Natural killer cell (primary cell): ENCODE measurements around the gene CAMSAP1. TPM values are rescaled to one million over a fixed set of nuclear protein-coding genes. Genes with fewer than 3 reads are reported as not detected.
"Not testable (repeated sequence)": the region's sequence is repeated elsewhere in the genome, so short reads cannot be mapped to it uniquely, and the experiment has no call there.

Experiments
- ATAC-seq, 3 donors: fragments of 150-1000 bp in 2 of 3; fragments of 200-7000 bp in 1 of 3; cut with Tn5 transposase; 1 replicate in 1 of 3; 2 replicates in 2 of 3; pipeline ENCODE4 v1.10.0; 2021; ENCODE audit warnings: mild to moderate bottlenecking in 2 of 3, moderate library complexity in 2 of 3
- DNase-seq, 2 donors: peaks; one replicate each; pipeline versions ENCODE4 v3.0.0 to v3.0.0-alpha.2; 2013 to 2021; ENCODE audit warnings: mixed read lengths in 1 of 2
- H3K27ac ChIP-seq: one replicate; pipeline ENCODE4 v1.5.1; 2013; ENCODE audit warnings: mild to moderate bottlenecking, low read length
- H3K27me3 ChIP-seq: one replicate; pipeline ENCODE4 v1.6.1; 2013; ENCODE audit warnings: low read length; ENCODE audit not compliant: control insufficient read depth, insufficient read depth
- H3K36me3 ChIP-seq: one replicate; pipeline ENCODE4 v1.6.1; 2013; ENCODE audit warnings: low read length; ENCODE audit not compliant: control insufficient read depth, insufficient read depth
- H3K4me1 ChIP-seq: one replicate; pipeline ENCODE4 v1.6.1; 2013; ENCODE audit warnings: low read length; ENCODE audit not compliant: control insufficient read depth, insufficient read depth
- H3K4me3 ChIP-seq: one replicate; pipeline ENCODE4 v1.5.1; 2013; ENCODE audit warnings: low read length
- H3K9me3 ChIP-seq: one replicate; pipeline ENCODE4 v1.6.1; 2013; ENCODE audit warnings: low read length; ENCODE audit not compliant: control insufficient read depth, insufficient read depth
- H3K27ac Mint-ChIP-seq, 2 donors: one replicate each; pipeline ENCODE4 v1.8.0; 2022; ENCODE audit warnings: mild to moderate bottlenecking in 2 of 2, mixed read lengths in 2 of 2, moderate library complexity in 1 of 2
- H3K27me3 Mint-ChIP-seq, 2 donors: one replicate each; pipeline ENCODE4 v1.8.0; 2022; ENCODE audit warnings: low read depth in 2 of 2, mixed read lengths in 2 of 2
- H3K36me3 Mint-ChIP-seq: one replicate; pipeline ENCODE4 v1.8.0; 2022; ENCODE audit warnings: mixed read lengths
- H3K4me1 Mint-ChIP-seq, 2 donors: one replicate each; pipeline ENCODE4 v1.8.0; 2022; ENCODE audit warnings: mixed read lengths in 2 of 2
- H3K4me3 Mint-ChIP-seq: one replicate; pipeline ENCODE4 v1.8.0; 2022; ENCODE audit warnings: mild to moderate bottlenecking, moderate library complexity, mixed read lengths
- H3K9me3 Mint-ChIP-seq, 2 donors: one replicate each; pipeline ENCODE4 v1.8.0; 2022; ENCODE audit warnings: mixed read lengths in 2 of 2
- CTCF ChIP-seq: fragments of 200-600 bp; IDR thresholded peaks from one replicate; pipeline ENCODE4 v1.8.0; 2022; ENCODE audit warnings: antibody characterized with exemption
- WGBS: methylation state at CpG from one replicate; pipeline ENCODE4 v1.1.7; 2013; ENCODE audit warnings: missing lambda C conversion rate; ENCODE audit not compliant: insufficient coverage; 5-methylcytosine and 5-hydroxymethylcytosine counted together
- intact Hi-C: fragments of 100-400 bp; cut with micrococcal nuclease; formaldehyde crosslinking; loops from one replicate; pipeline ENCODE4 v1.14.2; 2022
- total RNA-seq, 4 donors: library from RNA; stranded (reverse); fragments of 120-200 nt in 1 of 4; gene quantifications; one replicate each; pipeline versions ENCODE4 v1.2.3 to v1.2.4, GENCODE V29; 2013 to 2022

CAMSAP1 gene
- total RNA-seq, 3 donors from 2014 or later (not counting 1 experiment from before 2014, with no cell fraction given): 25.9 to 33.5 (median 28.1) TPM

- Mint-ChIP-seq H3K27ac (no peak overlapping the region), H3K36me3 (peaks cover 21% of the 10 kb centered on the region), H3K4me1 (peaks cover 4 to 5% of the 10 kb centered on the region in 2 donors), H3K4me3 (no peak overlapping the region), H3K9me3 (no peaks in the 10 kb centered on the region), H3K27me3 (no peaks in the 10 kb centered on the region)
- no peak overlapping the region for H3K4me3 ChIP-seq
- no peaks in the 10 kb centered on the region for H3K9me3 ChIP-seq
- WGBS: 97% methylated on average over 11 of the region's 11 CpGs
- intact Hi-C loops: no loop called here
- no peak for ATAC-seq
- H3K4me1 ChIP-seq: no peaks in the 10 kb centered on the region
- no peak for TF ChIP-seq CTCF
- no peak overlapping the region for H3K27ac ChIP-seq
- H3K27me3 ChIP-seq: no peaks in the 10 kb centered on the region
- DNase-seq: no peak
- H3K36me3 ChIP-seq: peaks cover 50% of the 10 kb centered on the region
These were observed 41.1 kb upstream of the CAMSAP1 start for GRCh38 chr9:135948446-135948845.

GRCh38 chr9:135947582-135947981 is 40.2 kb upstream of the CAMSAP1 start:
- no peak overlapping the region for H3K27ac ChIP-seq
- peaks cover 21% of the 10 kb centered on the region for H3K36me3 Mint-ChIP-seq
- no peaks in the 10 kb centered on the region for H3K27me3 ChIP-seq
- H3K4me1 ChIP-seq: no peaks in the 10 kb centered on the region
- peaks cover 4 to 5% of the 10 kb centered on the region in 2 donors for H3K4me1 Mint-ChIP-seq
- no peaks in the 10 kb centered on the region for H3K9me3 Mint-ChIP-seq
- peaks cover 47% of the 10 kb centered on the region for H3K36me3 ChIP-seq
- ATAC-seq (no peak), DNase-seq (no peak)
- no peak for TF ChIP-seq CTCF
- no peak overlapping the region for H3K27ac Mint-ChIP-seq
- no peak overlapping the region for H3K4me3 Mint-ChIP-seq
- no peak overlapping the region for H3K4me3 ChIP-seq
- H3K27me3 Mint-ChIP-seq: no peaks in the 10 kb centered on the region
- no peaks in the 10 kb centered on the region for H3K9me3 ChIP-seq
- WGBS: 97% methylated on average over 16 of the region's 18 CpGs
- intact Hi-C loops: no loop called here

- H3K27me3 Mint-ChIP-seq, H3K4me3 ChIP-seq, DNase-seq, H3K9me3 ChIP-seq, H3K27me3 ChIP-seq, H3K4me1 Mint-ChIP-seq, intact Hi-C loops, H3K27ac Mint-ChIP-seq, ATAC-seq, H3K4me1 ChIP-seq, H3K27ac ChIP-seq, H3K9me3 Mint-ChIP-seq, H3K4me3 Mint-ChIP-seq: not testable (repeated sequence)
- H3K36me3 Mint-ChIP-seq: peaks cover 21% of the 10 kb centered on the region
- WGBS: 97% methylated on average over 19 of the region's 19 CpGs
- H3K36me3 ChIP-seq: peaks cover 44% of the 10 kb centered on the region
These were observed 39.8 kb upstream of the CAMSAP1 start for GRCh38 chr9:135947105-135947504.

- ATAC-seq (no peak), DNase-seq (no peak)
- Histone ChIP-seq H3K9me3 (no peaks in the 10 kb centered on the region), H3K36me3 (peaks cover 46% of the 10 kb centered on the region), H3K4me3 (no peak overlapping the region), H3K4me1 (no peaks in the 10 kb centered on the region), H3K27me3 (no peaks in the 10 kb centered on the region), H3K27ac (no peak overlapping the region)
- Mint-ChIP-seq H3K9me3 (no peaks in the 10 kb centered on the region), H3K27ac (no peak overlapping the region), H3K4me1 (peaks cover 4 to 5% of the 10 kb centered on the region in 2 donors), H3K27me3 (no peaks in the 10 kb centered on the region), H3K4me3 (no peak overlapping the region), H3K36me3 (peaks cover 21% of the 10 kb centered on the region)
- 96% methylated on average over 14 of the region's 14 CpGs for WGBS
- no peak for TF ChIP-seq CTCF
- intact Hi-C loops: no loop called here
These were observed 39.1 kb upstream of the CAMSAP1 start for GRCh38 chr9:135946392-135946994.
